ENCODE results near the gene CPB1. TPM values are rescaled to one million over a fixed set of nuclear protein-coding genes. Genes with fewer than 3 reads are reported as not detected.
"Not testable (repeated sequence)": the region's sequence is repeated elsewhere in the genome, so short reads cannot be mapped to it uniquely, and the experiment has no call there.

CPB1 gene
- total RNA-seq: not detected

DNA sequence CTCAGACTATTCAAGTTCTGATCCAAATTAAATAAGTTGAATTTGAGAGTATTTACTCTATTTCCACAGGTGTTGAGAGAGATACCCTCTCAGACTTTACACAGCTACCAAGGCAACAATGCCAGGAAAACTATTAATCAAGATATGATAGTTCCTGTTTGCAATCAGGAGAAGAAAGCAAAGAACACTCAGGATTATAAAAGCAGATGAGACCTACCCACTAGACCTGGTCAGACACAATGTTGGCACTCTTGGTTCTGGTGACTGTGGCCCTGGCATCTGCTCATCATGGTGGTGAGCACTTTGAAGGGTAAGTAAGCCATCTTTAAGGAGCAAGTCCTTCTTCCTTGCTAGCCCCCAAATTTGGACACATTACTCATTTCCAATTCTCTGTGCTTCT lies at the start of gene CPB1:
CPB1 (plus strand) TSS at position 227 of the 400 bp plus-strand sequence; CDS start at position 240, 13 bp downstream.
- ATAC-seq: no peak

DNA sequence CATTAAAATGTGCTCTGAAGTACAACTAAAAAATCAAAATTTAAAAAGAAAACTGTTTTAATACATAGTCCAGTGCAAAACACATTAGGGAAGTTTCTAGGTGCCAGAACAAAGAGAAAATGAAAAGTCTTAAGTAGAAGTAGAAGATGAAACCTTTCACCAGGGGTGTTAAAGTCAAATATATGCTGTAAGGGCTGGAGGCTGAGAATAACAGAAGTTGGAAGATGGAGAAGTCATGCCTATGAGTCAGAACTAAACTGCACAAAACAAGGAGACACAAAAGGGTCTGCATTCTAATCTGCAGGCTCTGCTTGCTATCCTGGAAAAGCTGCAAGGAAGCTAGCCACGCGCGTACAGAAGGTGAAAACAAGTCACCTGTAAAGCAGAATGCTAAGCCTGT lies 48.7 kb upstream of the CPB1 start:
- no peak for ATAC-seq

DNA sequence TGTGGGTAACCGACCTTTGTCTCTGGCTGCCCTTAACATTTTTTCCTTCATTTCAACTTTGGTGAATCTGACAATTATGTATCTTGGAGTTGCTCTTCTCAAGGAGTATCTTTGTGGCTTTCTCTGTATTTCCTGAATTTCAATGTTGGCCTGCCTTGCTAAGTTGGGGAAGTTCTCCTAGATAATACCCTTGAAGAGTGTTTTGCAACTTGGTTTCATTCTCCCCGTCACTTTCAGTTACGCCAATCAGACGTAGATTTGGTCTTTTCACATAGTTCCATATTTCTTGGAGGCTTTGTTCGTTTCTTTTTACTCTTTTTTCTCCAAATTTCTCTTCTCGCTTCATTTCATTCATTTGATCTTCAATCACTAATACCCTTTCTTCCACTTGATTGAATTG lies 42.6 kb upstream of the CPB1 start:
- not testable (repeated sequence) for ATAC-seq

DNA sequence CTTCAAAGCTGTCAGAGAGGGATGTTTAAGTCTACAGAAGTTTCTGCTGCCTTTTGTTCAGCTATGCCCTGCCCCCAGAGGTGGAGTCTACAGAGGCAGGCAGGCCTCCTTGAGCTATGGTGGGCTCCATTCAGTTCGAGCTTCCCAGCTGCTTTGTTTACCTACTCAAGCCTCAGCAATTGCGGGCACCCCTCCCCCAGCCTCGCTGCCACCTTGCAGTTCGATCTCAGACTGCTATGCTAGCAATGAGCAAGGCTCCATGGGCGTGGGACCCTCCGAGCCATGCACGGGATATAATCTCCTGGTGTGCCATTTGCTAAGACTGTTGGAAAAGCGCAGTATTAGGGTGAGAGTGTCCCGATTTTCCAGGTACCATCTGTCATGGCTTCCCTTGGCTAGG lies 41.5 kb upstream of the CPB1 start:
- ATAC-seq: not testable (repeated sequence)

DNA sequence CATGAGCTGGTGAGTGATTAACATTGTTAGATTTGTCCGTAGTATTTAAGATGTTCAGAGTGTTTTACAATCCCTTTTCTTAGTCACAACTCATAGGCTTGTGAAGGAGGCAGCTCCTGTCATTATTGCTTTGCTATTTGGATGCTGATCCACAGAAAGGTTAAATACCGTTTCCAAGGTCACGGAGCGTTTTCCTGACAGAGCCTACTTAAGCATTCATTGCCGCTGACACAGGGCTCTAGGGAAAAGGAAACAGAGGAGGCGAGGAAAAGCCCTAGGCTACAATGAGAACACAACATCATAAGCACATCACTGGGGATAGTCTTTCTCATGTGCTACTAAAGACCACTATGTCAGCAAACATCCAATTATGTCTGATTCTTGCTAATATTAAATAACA lies 38.5 kb upstream of the CPB1 start:
- no peak for ATAC-seq

DNA sequence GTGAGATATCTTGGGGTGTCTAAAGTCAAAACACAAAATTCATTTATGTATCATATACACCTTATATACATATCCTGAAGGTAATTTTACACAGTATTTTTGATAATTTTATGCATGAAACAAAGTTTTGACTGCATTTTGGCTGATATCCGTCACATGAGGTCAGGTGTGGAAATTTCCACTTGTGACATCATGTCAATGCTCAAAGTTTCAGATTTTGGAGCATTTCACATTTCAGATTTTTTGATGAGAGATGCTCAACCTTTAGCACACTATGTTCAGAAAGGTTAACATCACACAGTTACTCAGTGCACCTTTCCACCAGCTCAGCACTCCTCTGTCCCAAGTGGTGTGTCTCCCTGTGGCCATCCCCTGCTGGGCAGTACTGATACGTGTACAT lies 37.7 kb upstream of the CPB1 start:
- no peak for ATAC-seq

DNA sequence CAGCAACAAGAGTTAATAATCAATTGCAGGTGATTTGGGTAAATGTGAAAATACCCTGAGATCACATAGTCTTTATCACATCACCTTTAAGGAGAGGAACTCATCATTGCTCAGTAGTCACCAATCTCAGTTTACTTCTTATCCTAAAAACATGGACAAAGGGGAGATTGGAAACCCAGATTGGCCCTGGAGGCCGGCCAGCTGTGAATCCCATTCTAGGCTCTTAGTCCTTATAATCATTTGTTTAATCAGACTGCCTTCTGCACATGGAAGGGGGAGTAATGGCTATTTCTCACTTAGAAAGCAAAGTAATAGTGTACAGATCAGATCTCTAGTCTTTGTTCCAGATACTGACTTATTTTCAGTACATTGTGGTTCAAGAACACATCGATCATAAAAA lies 37.2 kb upstream of the CPB1 start:
- no peak for ATAC-seq

DNA sequence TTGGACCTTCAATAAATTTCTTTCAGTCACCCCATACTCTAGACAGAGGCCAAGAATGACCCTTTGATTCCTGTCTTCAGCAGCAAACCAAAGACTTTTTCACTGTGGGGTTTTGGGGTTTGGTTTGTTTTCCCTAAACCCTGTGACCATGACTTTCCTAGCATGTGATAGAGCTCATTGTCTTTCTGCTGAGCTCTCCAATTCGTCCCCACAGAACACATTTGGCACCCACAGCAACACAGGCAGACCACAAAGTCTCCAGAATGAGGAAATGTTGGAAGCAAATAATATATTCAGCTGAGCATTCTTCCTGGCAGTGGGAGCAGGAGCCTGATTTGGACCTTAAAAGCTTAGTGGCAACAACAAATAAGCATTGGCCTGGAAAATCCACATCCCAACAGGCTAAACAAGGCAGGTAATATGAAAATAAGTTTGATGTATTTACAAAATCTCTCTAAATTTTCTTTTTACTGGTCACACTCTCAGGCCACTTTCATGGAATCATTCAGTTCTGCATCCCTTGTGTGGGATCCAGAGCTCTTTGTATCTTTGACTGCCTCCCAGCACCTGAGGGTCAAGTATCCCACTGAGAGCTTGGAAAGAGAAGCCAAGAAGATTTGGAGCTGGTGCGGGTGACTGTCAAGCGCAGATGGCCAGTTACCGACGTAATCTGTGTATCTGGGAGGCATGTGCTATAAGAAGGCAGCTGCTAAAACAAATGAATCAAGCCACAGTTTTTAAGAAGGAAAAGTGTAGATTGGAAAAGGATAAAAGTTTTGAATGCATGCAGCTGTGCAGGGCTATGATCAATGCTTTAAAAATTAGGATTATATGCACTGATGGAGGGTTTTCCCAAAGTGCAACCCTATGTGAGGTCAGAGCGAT lies 36.5 kb upstream of the CPB1 start:
- ATAC-seq: no peak

DNA sequence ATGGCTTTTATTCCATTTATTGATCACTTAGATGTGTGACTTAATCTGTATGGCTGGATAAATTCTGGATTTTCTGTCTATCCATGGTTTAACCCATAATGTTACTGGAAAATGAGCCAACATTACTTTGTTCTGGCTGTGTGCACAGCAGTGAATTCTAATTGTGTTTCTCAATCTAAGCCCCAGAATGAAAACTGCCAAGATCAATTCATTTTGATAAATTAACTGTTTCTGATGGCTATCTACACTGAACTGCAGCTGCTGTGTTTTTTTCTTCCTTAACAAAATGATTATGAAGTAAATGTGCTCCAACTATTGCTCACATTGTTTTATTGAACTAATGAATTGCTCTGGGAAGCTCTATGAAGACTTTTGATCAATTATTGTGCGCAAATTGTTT lies 35.7 kb upstream of the CPB1 start:
- no peak for ATAC-seq

DNA sequence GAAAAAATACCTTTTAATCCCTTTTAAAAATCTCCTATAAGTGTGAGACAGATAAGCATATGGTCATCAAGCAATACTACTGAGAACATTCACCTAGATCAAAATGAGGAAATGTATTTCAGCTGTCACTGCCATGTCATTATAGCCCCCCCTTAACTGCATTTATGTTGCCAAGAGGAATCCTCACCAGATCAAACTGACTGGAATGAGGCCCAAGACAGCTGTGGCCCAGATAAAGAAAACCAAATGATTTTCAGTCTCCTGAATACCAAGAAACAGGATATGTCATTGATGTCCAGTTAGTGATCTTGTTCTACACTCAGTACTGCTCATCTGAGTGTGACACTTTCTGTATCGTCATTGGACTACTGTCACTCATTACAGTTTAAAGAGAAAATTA lies 35.1 kb upstream of the CPB1 start:
- ATAC-seq: no peak

DNA sequence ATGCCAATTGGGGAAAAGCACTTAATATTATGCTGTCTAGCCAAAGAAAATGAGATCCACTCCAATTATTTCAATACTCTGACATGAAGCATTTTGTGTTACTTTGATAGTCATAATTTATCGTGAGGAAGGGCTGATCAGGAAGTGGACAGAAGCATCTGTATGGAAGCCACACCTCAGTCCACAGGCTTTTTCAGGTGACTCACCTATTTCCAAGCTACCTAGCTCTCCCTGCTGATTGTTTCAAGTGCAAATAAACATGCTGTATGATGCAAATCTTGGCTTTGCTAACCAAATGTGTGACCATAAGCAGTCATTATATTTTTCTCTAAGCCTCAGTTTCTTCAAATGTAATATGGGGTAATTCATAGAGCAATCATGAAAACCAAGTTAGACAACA lies 30.8 kb upstream of the CPB1 start:
- no peak for ATAC-seq

DNA sequence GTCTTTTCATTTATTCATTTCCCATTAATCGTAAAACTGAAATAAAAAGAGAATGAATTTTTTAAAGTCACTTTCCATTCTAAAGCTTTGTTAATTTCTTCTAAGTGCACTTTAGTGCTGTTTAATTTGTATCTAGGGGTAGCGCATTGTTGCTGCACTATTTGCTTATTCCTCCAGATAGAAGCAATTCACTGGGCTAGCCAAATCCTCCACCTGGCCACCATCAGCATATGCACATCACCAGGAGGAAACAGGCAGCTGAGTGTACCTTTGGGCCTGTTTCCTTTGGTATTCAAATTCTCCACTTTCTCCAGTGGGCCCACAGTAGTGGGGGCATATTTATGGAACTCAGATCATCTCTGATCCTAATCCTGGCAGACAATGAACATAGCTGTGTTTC lies 29.8 kb upstream of the CPB1 start:
- no peak for ATAC-seq

DNA sequence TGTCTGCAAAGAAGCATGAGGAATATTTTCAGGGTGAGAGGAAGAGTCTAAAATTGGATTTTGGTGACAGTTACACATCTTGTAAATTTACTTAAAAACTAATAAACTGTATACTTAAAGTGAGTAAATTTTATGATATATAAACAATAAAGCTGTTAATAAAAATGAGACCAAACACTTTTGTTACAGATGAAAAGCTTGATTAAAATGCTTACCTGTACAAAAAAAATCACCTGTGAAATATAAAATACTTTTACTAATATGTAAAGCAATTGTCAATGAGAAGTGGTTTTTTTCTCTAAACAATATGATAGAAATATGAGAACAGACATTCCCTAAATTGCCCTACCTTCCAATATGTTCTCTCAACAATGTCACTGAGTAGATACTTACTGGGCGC lies 27.2 kb upstream of the CPB1 start:
- no peak for ATAC-seq

DNA sequence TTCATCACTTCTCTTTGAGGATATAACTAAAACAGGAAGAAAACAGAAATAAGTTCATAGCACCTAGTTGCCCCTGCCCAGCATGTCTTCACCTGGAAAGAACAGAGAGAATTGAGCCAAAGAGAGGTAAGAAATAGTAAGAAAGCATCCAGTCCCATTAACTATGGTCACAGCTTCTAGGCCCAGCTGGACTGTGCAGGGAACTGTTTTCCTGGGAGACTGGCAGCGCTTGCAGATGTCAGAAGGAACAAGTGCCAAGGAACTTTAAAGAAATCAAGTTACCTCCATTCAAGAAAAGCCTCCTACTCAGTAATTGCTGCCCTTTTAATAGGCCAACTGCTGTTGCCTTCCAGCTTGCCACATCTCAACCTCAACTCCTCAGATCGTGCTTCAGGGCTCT lies 17.8 kb upstream of the CPB1 start:
- ATAC-seq: no peak

DNA sequence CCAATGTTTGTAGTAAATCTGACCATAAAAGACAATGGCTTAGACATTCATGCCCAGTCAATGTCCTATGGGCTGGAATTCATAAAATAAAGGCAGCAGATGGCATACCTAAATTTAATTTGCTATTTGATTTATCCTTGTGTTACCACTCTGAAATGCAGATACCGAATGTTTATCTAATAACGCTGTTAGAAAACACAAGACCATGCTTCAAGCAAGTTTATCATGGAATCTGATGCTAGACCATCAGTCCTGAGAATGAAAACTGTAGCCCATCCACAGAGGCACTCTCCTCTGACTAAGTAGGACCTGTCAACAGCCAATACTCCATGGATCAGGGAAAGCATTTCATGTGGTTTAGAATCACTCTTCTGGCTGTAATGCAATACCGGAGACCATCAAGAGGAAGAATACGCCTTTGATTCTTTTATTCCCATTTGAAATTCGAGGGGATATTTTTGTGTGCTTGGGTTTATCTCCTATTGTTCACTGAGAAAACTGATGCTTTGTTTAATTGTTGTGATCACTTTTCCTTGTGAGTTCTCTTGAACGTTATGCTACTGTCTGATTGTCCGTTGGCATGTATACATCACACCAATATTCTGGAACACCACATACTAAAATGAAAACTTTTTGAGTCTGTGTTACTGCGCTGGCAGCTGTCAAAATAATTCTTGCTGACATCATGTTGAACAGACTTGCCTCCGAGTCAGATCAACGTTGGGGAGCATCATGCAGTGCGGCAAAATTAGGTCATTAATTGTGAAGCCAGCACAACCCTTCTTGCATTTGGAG lies 12.1 kb upstream of the CPB1 start:
- no peak for ATAC-seq

DNA sequence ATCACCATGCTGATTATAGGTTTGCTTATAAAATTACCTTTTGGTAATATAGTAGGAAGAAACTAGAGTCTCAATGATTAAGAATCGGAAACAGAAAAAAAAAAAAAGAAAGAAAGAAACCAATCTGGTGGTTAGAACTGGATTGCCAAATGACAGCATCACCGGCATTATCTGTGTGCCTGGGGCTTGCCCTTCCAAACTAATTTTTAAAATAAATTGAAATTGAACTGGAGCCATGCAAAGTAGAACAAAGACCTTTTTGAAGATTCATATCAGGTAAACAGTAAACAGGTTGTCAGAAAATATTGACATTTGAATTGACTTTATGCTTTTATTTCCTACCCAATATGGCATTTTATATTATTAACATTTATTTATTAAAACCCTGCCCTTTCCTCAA lies 11.2 kb upstream of the CPB1 start:
- ATAC-seq: no peak

DNA sequence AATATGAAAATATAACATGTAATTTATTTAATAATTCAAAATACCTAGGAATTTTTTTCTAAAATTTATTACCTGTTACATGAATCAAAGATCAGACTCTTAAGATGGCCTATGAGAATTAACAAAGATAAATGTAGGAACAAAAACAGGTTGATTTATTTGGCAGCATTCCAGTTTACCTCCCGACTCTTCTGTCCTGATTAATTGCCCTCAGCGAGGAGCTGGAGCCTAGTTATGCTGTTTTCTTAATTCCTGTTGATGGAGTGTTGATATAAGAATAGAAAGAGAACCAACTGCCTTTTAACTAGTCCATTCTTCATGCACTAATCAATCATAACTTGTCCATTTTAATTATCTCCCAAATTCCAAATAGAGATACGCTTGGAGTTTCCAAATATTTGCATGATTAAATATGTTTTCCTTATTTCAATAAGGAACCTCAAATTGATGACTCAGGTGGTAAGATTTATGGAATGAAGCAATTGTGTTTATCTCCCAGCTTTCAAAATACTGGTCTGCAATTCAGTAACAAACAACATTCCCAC lies 10.6 kb upstream of the CPB1 start:
- ATAC-seq: no peak

DNA sequence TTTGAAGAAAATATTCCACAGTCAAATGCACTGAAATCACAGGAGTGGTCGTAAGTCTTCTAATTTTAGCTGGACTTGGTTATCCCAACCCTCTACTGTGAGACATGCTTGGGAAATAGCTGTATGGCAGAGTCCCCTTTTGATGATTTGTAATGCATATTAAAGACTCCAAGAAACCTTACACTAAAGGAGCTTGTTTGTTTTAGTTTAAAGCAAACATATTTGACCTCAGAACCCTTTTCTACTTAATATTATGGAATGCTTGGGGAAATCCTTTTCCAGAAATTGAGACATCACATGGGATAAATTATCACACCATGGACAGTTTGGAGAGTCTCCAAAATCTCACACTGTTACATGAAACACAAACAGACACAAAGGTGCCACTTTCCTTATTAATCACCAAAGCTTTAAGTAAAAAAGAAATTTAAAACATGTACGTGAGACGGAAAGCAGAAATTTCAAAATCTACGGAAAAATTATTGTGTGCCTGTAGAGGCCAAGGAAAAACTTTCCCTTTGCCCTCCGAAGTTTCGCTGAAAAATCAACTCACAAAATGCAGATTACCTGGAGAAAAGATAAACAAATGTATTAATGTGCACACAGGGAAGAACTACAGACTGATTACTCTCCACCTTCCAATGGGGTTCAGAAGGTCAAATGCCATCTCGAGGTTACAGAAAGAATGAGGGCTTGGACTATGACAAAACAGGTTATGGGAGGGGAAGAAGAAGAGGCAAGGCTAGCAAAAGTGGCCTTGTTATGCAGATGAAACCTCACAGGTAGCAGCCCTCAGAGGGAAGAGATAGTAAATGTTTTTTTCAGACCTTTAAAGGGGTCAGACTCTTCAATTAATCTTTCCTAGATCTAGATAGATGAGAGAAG lies 7.0 kb upstream of the CPB1 start:
- no peak for ATAC-seq

DNA sequence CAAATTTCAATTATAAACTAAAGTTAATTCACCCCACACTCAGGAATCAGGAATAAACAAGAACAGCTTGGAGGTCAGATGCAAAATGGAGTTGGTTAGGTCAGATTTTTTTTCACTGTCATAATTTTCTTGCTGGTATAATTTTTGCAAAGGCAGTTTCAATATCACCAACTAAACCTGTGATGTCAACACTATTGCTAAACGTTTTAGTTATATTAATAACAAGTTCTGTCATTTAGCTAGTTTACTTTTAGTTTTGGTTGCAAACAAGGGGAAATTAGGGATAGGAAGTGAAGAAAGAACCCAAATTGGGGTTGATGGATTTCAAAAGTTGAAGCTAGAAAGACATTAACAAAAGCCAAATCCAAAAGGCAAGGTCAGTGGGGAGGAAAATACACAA lies 4.6 kb upstream of the CPB1 start:
- no peak for ATAC-seq

DNA sequence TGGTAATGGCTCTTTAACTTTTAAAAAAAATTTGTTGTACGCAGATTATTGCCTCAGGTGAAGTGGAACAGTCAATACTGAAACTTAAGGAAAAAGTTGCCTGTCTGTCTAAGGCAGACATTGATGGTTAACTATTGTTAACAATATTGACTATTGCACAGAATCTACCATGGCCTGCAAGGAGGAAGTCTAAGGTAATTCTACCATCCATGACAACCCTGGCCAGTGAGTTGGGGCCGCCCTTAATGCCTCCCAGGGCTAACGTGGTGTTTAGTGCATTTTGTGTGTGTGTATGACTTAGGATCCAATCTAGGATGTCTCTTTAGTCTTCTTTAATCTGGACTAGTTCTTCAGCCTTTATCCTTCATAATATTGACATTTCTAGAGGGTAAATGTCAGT lies 2.1 kb upstream of the CPB1 start:
- ATAC-seq: no peak

DNA sequence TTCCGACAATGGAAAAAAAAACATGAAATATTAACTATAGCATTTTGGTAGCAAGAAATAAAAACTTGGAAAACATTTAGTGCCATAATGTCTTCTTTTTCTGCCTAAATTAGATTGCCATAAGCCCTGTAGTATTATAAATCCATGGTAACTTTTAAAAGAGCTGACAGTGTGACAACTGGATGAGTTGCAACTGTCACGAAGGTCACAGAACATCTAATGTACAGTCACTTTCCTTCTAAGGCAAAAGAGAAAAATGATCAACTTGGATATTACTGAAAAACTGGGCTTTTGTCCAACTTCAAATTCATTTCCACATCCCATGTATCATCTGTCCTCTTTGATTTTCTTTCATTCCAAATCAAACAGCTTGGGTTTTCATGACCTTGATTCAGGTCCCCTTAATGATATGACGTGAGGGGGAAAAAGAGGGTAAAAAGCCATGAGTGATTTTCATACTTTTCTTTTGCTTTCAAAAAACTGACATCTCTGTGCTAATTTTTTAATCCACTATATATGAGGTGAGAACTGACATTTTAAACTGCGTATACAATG lies 602 bp downstream of the CPB1 start:
- no peak for ATAC-seq

DNA sequence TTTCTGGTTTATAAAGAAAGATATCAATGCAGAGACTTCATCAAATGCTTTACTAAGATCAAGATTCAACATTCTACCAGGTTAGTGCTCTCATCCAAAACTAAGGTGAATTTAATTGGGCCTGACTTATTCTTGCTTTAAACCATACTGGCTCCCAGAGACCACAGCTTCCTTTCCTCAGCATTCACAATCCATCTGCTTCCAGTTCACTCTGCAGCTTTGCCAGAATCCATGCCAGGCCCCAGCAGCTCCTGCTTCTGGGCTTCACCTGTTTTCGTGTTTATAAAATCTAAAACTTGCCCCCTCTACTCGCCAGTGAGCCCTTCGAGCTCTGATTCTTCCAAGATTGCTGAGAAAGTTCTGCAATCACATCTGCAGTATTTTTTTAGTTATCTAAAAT lies 2.3 kb downstream of the CPB1 start:
- ATAC-seq: no peak
